Epithelial cell of prostate (primary cell): ENCODE measurements around the gene SLC30A9.
A peak's percentile ranks its signal among the peaks of the same experiment; 100 is the strongest.

ENCODE experiments used
- DNase-seq: peaks from one replicate; pipeline ENCODE4 v3.0.0-alpha.2; 2011; ENCODE audit warnings: low read depth, low spot score
- H3K27ac ChIP-seq: fragments of 450-650 bp; 2 replicates; pipeline ENCODE4 v1.5.1; 2017; ENCODE audit warnings: mild to moderate bottlenecking

The SLC30A9 gene

GRCh38 chr4:41994461-41994985 lies 4.2 kb downstream of the SLC30A9 start:
- DNase-seq, result no peak
- no peak overlapping the region for H3K27ac ChIP-seq

DNA sequence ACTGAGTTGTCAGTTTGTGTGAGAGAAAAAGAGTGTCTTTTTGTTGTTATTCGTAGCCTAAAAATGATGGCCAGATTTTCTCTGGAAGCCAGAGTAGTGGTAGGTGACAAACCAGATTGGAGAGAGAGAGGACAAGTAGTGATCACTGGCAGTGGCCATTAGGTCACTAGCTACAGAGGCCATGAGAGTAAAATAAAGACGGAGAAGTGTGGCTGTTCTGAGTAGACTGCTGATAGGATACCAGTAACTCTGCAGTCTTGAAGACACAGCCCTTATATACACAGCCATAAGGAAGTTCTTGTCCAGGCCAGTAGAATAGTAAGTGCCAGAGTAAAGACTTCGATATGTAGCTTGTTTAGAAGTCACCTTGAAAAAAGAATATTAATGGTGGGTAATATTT lies 7.7 kb downstream of the SLC30A9 start:
- no peak for DNase-seq
- no peak overlapping the region for H3K27ac ChIP-seq

DNA sequence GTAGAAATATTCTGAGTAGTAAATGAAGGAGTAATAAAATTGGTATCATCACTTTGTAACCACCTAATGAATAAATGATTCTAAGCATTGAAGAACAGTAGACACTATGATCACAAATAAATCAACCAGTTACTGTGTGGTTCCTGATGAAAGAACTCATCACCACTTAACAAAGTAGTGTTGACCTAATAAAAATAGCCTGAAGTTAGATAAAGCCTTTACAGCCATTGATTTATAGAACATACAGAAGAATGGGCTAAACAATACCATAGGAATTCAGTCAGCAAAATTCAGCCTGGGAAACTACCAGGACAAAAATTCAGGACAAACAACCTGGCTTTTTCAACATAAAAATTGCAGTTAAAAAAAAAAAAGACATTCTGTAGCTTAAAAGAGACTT lies 9.0 kb downstream of the SLC30A9 start:
- DNase-seq, result no peak
- no peak overlapping the region for H3K27ac ChIP-seq

DNA sequence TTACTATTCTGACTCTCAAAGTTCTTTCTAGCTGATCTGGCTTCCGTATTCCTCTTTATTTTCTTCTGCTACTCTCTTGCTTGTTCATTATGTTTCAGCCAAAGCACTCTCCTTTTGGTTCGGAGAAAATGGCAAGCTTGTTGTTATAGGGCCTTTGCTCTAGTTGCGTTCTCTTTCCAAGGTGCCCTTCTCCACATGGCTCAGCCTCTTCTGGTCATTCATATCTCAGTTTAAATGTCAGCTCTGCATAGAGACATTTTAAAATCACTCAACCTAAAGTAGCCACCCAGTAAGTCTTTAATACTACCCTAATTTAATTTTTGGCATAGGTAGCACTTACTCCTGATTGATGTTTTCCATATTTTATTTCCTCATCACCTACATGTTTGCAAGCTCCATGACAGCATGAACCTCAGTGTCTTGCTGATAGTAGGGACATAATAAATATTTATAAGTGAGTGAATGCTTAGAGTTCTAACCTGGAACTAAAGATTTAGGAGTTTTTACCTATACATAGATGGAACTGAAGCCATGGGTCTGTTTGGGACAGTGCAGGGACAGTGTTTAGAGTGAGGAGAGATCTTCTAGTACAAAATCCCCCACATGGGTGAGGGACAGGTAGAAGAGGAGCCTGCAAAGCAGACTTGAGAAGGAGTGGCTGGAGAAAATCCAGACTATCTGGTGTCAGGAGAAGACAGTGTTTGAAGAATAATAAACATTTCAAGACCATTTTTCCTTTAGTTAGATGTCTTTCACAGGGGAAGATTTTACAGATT lies 17.9 kb downstream of the SLC30A9 start:
- no peak overlapping the region for H3K27ac ChIP-seq
- DNase-seq, result no peak

- no peak overlapping the region for H3K27ac ChIP-seq
- no peak for DNase-seq
Measured at GRCh38 chr4:42015438-42015837, 25.1 kb downstream of the SLC30A9 start.

DNA sequence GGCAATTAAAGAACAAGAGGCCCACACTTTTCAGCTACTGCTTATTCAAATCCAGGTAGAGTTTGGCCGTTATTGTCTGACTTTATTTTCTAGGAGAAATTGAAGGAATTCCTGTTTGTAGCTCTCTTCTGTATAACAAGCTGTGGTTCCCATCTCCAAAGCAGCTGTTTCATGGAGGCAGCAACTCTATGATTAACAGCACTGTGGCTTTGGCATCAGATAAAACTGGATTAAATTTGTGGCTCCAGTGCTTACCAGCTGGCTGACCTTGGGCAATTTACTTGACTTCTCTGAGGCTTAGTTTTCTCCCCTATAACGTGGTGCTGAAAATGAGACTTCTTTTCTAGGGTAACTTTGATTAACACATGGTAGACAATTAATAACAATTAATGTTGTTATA lies 28.1 kb downstream of the SLC30A9 start:
- no peak overlapping the region for H3K27ac ChIP-seq
- DNase-seq, result no peak

GRCh38 chr4:42048394-42048793 lies 58.1 kb downstream of the SLC30A9 start:
- H3K27ac ChIP-seq, result no peak overlapping the region
- DNase-seq, result peak; percentile 64

DNA sequence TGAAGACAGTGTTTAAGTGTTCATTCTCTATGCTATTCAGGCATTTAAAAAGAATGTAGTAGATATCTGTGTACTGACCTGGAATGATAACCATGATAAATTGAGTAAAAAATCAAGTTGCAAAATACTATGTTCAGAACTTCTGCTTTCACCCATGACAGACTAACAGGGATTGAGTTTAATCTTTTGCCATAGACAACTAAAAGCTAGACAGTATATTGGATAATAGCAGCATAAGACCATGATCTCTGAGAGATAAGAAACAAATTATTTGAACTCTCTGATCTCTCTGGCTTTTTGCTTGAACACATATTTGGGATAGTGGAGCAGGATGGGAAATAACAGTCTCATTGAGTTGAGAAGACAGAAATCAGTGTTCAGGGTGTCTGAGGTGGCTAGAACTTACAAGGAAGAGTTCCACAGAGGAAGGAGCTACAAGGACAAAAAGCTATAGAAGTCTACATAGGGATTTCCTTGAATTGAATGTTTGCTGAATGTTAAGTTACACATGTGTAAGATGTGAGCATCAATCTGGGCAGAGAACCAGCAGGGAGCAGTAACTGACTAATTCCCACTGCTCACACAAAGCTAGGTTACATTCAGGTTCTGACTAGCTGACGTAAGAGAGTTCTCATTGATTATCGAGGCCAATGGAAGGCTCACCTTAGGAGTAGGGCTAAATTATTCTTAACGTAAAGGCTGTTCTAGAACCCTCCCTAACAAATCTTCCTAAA lies 60.4 kb downstream of the SLC30A9 start:
- DNase-seq, result no peak
- H3K27ac ChIP-seq, result no peak overlapping the region

DNA sequence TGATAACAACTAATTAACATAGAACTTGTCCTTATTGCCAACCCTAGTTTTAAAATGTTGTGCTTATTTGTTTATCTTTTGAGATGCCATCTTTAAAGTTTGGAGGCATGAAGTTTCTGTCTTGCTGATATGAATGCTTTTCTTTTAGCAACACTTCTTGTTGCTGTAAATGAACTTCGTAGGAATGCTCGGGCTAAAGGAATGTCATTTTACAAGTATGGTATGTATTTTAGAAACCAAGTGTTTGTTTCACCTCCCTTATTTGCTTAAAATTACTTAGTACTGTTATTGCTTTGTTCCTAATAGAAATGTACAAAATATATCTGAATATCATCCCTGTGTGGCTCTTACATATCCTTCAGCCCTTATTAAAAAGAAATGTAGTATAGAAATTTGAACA lies 76.1 kb downstream of the SLC30A9 start:
- H3K27ac ChIP-seq, result no peak overlapping the region

DNA sequence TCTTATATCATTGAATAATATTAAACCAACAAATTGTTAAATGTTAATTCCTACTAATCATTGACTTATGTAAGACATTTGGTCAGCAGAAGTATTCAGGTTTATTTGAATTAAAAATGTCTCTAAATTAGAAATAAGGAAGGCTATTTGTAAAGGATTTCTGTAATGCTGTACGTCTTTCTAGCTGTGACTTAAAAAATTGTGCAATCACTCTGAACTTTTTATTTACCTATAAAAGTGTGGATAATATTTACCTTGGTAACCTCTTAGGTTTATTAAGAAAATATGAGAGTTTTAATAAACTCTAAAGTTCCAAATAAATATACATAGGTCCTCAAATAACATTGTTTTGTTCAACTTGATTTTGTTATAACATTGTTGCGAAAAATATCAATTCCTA lies 76.9 kb downstream of the SLC30A9 start:
- no peak overlapping the region for H3K27ac ChIP-seq
- no peak for DNase-seq

More for the DNA sequence above, 76.1 kb downstream of the SLC30A9 start:
- DNase-seq, result no peak

DNA sequence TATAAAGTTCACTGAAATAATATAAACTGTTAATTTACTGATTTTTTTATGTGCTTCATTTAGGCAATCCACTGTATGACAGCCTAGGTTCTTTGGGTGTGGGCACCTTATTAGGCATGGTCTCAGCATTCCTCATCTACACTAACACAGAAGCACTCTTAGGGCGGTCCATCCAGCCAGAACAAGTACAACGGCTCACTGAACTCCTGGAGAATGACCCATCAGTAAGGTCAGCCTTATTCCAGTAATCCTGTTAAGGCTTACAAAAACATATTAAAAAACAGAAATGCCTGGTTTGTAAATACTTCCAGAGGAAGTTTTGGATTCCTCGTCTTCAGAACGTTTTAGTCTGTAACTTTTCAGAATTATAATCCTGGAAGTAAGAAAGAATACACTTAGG lies 80.1 kb downstream of the SLC30A9 start:
- no peak overlapping the region for H3K27ac ChIP-seq
- no peak for DNase-seq

- no peak for DNase-seq
Measured at GRCh38 chr4:42074294-42074693, 84.0 kb downstream of the SLC30A9 start.

GRCh38 chr4:42078184-42078801 lies 88.0 kb downstream of the SLC30A9 start:
- H3K27ac ChIP-seq, result no peak overlapping the region
- DNase-seq, result no peak

More at GRCh38 chr4:42074294-42074693, 84.0 kb downstream of the SLC30A9 start:
- H3K27ac ChIP-seq, result no peak overlapping the region

DNA sequence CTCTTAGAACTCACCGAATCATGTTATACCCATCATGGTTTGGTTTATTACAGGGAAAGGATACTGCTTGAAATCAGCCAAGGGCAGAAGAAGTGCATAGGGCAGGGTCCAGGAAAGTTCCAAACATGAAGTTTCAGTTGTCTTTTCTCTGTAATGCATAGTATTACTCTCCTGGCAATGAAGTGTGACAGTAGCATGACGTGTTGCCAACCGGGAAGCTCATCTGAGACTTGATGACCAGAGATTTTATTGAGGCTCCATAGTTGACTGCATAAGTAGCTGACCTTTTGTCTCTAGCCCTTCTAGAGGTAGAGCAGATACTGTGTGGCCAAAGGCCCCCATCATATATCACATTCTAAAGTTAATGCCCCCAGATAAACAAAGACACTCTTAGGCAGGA lies 90.0 kb downstream of the SLC30A9 start:
- no peak overlapping the region for H3K27ac ChIP-seq
- DNase-seq, result no peak

GRCh38 chr4:42083816-42084215 lies 93.5 kb downstream of the SLC30A9 start:
- no peak for DNase-seq
- no peak overlapping the region for H3K27ac ChIP-seq

DNA sequence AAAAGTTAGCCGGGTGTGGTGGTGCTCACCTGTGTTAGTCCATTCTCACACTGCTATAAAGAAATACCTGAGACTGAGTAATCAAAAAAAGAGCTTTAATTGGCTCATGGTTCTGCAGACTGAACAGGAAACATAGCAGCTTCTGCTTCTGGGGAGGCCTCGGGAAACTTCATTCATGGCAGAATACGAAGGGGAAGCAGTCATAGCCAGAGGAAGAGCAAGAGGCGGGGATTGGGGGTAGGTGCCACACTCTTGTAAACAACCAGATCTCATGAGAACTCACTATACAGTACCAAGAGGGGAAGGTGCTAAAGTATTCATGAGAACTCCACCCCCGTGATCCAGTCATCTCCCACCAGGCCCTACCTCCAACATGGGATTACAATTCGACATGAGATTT lies 98.1 kb downstream of the SLC30A9 start:
- H3K27ac ChIP-seq, result no peak overlapping the region
- no peak for DNase-seq

GRCh38 chr4:42101446-42101975 lies 111.2 kb downstream of the SLC30A9 start:
- peak overlapping the region; percentile 53 for H3K27ac ChIP-seq
- peak; percentile 81 for DNase-seq

DNA sequence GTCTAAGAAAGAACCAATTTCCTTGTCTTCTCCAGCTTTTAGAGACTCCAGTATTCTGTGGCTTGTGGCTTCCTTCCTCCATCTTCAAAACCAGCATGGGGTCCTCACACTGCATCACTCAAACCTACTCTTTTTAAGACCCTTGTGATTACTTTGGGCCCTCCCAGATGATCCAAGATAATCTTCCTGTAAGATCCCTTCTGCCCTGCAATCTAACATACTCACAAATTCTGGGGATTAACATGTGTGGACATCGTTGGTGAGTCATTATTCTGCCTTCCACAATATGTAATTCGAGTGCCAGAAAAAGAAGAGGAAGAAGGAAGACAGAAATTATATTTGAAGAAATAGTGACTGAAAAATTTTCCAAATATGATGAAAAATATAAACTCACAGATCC lies 114.2 kb downstream of the SLC30A9 start:
- peak; percentile 18 for DNase-seq
- H3K27ac ChIP-seq, result no peak overlapping the region

GRCh38 chr4:42112846-42113245 lies 122.5 kb downstream of the SLC30A9 start:
- no peak for DNase-seq
- no peak overlapping the region for H3K27ac ChIP-seq

GRCh38 chr4:42119886-42120285 lies 129.6 kb downstream of the SLC30A9 start:
- no peak for DNase-seq

DNA sequence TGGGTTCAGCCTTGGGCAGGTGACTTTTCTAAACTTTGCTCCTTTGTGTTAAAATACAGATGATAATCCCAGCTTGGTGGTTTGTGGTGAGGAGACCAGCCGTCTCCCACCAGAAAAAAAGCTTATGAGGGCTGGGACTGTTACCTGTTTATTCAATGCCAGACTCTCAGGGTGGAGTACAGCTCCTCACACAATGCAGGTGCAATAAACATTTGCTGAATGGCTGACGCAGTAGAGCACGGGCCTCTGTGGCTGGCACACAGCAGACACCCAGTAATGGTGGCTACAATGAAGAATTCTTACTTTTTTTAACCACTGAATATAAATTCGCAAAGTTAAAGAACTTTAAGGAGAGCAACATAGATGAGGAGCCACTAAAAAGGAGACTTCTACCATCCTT lies 131.9 kb downstream of the SLC30A9 start:
- no peak overlapping the region for H3K27ac ChIP-seq
- no peak for DNase-seq

More at GRCh38 chr4:42119886-42120285, 129.6 kb downstream of the SLC30A9 start:
- H3K27ac ChIP-seq, result no peak overlapping the region
